GM19395 (cell line): ENCODE measurements around the gene GDF7.

ENCODE experiments used
- ATAC-seq: cut with Tn5 transposase; IDR thresholded peaks from one replicate; pipeline ENCODE4 v1.9.1; 2021; ENCODE audit warnings: mild to moderate bottlenecking, moderate library complexity; ENCODE audit not compliant: unreplicated experiment

The GDF7 gene

DNA sequence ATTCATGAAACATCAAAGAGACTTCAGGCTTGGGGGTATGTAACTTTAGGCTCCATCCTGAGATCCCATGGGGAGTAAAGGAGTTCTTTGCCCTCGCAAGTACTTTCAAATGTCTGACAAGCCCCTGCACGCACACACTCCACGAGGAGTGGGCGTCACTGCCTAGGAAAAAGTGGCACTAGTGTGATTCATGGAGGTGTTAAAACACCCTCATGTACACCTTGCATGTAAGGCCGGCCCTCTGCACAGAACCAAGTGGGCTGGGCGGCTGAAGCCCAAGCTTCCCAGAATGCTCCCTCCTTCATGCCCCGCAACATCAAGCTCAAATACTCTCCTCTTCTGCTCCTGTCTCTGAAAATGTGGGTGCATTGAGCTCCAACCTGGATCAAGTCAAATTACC, 23.9 kb upstream of the GDF7 start:
- no peak for ATAC-seq

DNA sequence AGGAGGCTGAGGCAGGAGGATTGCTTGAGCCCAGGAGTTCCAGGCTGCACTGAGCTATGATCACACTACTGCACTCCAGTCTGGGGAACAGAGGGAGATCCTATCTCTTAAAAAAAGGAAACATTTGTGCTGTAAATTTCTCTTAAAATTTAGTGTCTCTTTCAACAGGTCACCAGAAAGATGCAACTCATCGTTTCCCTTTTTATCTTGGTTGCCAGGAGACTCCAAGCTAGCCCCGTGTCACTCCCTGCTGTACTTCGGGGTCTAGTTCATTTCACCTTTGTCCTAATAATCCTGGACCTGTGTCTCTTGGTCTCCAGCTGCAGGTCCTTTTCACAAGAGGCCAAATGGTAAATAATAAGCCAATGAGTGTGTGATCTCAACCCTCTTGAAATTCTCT, 23.1 kb upstream of the GDF7 start:
- no peak for ATAC-seq

DNA sequence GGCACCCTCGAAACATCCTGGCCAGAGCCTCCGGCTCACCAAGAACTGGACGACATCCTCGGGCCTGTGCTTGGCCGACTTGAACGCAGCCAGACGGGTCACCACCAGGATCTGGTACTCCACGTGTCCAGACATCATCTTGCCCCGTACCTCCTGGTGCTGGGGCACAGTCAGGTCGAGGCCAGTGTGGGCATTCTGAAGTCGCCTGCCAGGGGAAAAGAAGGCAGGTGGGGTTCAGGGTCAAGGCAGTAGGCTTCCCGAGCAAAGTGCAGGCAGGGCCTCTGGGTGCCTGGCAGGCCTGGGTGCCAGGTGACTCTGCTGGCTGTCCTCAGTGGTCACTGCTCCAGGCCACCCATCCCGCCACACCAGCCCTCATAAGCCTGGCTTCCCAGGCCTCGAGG, 21.6 kb upstream of the GDF7 start:
- no peak for ATAC-seq

DNA sequence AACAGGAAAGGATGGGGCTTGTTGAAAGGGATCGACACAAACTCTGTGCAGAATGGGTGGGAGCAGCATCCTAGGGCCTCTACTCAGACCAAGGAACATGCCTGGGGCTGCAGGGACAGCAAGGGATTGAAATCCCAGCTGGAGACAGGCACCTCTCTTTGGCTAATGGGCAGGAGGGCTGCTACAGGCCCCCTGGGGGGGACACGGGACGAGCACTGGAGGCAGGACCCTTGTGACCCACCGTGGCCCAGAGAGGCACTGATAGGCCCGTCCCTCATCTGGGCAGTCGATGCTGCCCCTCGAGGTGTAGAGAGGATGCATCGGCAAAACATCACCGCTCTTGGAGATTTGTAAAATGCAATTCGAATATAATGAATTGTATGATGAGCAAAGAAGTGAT, 21.2 kb upstream of the GDF7 start:
- no peak for ATAC-seq

DNA sequence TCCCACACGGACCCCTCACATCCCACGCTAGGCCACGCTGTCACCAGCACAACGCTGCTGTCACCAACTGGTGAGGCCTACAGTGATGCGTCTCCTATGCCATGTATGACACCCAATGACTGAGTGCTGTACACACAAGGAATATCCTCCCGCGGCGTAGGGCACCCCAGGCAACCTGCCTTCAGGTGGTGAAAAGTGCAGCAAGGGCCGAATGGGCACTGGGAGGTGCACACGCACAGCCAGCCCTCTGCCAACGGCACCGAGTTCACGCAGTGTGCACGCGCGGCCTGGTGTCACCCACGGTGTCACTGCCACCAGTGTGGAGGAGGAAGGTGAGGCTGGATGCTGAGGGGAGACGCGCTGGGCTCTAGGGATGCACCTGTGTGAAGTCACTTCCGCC, 20.5 kb upstream of the GDF7 start:
- ATAC-seq = no peak

DNA sequence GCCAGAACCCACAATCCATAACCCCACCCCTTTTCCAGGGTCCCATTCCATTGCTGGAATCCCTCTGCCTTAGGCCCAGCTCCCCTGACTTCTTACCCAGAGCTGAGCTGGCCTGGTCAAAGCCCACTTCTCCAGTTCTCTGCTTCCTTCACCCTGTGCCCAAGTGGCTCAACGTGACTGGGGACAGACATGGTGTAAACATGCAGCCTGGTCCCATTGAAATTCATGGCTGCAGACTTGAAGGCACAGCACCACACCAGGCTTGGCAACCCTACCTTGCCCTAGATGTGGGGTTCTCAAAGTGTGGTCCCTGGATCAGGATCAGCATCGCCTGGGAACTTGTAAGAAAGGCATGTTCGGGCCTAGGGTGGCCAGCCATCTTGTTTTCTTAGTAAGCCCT, 19.7 kb upstream of the GDF7 start:
- ATAC-seq = no peak

DNA sequence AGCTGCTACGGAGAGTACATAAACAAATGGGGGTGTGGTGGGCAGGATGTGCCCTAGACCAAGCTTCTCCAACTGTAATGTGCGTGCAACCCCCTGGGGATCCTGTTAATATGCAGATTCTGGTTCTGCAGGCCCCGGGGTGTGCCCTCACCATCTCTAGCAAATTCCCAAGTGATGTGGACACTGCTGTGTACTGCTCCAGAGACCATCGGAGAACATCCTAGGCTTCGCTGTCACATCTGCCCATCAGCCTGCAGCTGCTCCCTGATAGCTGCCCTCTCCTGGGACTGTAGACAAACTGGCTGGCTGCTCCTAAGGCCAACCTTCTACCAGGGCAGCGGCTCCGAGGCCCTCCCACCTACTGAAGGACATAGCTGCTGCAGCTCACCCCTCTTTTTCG, 19.2 kb upstream of the GDF7 start:
- ATAC-seq = no peak

DNA sequence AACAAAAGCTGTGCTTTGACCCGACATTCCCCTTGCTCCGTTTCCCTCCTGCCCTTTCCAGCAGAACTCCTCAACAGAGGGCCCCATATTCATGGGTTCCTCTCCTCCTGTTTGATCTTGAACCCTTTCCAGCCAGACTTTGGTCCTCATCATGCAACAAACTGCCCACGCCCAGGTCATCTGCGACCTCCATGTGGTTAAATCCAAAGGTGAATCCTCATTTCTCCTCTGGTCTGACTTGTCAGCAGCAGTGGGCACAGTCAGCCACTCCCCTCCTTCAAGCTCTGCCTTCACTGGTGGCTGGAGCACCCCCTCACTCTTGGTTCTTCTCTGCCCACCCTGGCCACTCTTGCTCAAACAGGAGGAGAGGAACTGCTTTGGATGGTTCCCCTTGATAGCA, 18.7 kb upstream of the GDF7 start:
- no peak for ATAC-seq

DNA sequence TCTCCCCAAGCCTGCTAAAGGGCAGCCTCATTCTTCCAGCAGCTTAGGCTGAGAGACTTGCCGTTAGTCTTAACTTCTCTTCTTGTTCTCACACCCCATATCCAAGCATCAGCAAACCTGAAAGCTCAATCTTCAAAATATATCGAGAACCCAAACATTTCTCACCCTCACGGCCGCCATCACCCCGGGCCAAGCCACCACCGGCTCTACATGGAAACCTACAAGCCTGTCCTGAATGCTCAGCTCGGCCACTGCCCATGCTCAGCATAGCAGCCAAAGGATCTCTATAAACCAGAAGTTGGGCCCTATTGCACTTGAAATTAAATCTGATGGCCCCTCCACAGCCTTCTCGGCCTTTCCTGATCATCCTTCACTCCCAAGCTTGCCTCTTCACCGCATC, 18.1 kb upstream of the GDF7 start:
- no peak for ATAC-seq

DNA sequence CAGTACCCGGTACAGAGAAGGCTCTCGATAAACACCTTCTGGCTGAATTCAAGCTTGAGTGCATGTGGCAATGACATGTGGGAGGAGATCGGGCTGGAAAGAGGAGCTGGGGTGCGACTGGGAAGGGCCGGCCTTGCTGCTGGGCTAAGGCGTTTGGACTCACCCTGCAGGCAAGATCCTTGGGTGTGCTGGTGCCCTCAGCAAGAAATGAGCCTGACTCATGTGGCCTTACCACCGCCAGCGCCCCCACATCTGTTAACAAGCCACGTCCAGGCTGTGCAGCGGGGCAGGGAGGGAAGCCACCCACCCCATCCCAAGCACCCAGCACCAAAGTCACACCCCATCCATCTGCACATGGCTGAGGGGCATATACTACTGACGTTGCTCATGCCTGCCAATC, 17.4 kb upstream of the GDF7 start:
- no peak for ATAC-seq

DNA sequence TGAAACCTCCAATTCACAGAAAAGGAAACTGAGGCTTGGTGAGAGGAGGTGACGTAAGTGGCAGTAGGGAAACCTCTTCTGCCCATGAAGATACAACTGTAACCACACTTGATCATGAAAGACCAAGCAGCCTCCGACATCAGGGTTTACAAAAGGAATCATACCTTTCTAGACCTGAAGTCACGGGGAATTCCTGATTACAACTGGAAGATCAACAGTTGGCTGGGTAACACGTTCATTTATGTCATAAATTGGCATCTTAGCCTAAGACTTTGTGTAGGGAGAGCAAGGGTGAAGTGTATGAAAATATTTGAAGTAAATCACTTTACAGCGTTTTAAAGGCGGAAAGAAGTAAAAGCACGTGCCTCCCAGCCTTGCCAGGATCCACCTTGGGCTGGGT, 17.0 kb upstream of the GDF7 start:
- no peak for ATAC-seq

DNA sequence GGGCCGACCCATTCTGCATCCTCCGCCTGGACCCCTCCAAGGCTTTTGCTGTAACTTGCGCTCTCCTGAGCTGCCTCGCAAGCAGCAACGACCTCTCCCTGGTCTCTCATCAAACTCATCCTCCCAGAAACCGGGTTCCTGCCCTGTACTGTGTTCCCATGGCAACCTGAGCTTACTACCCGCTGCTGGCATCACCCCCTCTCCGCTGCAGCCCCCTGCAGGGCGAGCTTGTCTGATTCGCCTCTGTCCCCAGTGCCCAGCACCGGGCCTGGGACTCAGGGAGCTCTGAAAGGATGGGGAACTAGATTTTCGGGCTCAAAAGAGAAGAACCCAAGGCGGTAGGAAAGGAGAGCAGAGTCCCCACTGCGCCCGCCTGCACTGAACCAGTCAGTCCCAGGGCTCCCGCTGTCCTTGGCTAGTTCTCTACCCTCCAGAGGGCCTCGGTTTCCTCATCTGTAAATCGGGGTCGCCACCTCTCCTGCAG, 16.5 kb upstream of the GDF7 start:
- peak; percentile 27 for ATAC-seq

DNA sequence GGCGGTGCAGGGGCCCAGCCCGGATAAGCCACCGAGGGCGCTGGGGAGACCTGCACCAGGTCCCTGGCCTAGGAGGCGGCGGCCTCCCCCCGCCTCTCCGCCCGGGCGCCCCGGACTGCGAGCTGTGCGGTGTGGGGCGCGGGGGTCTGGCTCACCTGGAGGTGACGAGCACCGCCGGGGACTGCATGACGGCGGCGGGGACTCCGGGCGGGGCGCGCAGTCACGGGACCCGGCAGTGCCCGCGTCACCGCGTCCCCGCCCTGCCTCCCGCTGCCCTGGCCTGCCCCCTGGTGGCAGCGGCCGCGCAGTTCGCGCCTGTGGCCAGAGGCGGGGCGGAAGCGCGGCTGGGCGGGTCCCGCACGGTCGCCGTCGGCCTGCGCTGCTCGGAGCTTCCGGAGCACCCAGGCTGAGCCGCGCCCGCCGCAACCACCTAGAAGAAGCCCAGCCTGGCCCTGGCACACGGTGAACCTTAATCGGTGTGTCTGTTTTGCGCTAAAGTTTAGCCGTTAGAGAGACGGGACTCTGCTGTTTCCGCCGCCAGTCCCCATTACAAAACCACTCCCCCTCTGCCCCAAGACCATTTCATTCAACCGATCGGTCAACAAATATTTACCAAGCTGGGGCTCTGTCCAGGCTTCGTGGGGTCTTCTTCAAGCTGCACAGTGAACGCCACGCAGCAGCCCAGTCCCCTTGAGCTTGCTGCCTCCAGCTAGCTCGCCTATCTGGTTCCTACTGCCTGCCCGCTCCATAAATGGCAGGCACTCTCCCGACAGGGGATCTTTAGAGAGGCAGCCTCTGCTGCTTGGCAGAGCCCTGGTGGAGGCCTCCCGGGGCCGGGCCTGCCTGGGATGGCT, 15.8 kb upstream of the GDF7 start, which contains the start of gene HS1BP3:
Gene HS1BP3 (minus strand): TSS at position 222 of the 854 bp plus-strand sequence. CDS start 35 bp downstream, at position 187.
- peak; percentile 93 for ATAC-seq

DNA sequence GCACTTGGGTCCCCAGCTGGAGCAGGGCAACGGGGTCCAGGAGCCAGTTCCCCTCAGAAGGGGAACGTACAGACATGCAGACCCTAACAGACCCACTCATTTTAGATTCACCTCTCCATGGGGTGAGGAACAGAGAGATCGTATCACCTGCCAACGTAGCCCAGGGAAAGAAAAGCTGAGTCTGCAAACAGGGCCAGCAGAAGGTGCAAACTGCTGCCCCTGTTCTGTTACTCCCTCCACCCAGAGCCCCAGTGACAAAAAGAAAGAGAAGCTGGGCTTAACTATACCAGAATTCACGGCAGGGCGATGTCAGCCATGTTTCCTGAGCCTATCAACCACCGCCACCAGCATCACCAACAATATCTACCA, 15.2 kb upstream of the GDF7 start:
- ATAC-seq = no peak

DNA sequence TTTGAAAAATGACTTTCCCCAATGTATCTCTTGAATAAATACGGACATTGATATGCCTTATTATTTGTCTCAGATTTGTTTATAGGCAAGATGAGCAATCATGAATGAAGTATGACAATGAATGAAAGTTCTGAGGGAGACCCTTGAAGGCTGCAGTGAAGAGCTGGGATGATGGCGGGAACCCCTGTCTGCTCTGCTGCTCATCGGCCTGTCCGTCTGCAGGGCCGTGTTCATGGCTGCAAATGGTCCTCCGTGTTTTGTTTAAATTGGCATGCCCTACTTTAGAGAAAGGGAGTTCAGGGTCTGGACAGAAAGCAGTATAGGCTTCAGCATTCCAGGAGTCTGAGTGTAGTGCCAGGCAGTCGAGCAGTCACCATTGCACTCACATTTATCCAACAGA, 14.8 kb upstream of the GDF7 start:
- no peak for ATAC-seq

DNA sequence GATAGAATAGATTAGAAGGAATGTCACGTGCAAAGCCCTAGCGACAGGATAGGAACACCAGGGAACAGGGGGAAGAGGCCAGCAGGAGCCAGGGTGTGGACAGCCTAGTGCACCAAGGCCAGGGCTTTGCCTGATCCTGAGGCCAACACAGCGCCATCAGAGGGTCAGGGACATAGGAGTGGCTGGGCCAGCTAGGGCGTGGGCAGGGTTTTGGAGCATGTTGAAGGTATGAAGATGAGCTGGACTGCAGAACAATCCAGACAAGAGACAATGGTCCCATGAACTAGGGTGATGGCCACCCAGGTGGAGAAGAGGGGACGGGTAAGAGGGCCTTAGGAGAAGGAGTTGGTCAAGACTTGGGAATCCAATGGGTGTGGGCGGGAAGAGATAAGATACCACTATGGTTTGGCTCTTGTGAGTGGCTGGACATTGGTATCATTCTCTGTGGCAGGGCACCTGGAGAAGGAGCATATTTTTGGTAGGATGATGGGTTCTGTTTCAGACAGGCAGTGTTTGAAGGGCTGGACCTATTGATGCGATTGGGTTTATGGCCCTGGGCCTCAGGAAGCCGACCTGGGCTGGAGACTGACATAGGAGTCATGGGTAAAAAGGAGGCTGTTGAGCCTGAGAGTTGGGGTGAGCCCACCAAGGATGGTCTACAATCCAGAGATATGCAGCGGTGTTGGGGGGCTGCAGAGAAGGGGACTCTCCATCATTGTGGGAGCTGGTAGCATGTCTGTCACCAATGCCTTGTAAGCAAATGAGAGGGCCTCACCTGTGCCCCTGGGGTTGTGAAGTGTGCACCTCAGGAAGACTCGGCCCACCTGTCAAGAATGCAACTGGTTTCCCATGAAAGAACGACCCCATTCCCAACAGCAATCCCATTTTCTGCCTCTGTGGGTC, 14.0 kb upstream of the GDF7 start:
- ATAC-seq = no peak

DNA sequence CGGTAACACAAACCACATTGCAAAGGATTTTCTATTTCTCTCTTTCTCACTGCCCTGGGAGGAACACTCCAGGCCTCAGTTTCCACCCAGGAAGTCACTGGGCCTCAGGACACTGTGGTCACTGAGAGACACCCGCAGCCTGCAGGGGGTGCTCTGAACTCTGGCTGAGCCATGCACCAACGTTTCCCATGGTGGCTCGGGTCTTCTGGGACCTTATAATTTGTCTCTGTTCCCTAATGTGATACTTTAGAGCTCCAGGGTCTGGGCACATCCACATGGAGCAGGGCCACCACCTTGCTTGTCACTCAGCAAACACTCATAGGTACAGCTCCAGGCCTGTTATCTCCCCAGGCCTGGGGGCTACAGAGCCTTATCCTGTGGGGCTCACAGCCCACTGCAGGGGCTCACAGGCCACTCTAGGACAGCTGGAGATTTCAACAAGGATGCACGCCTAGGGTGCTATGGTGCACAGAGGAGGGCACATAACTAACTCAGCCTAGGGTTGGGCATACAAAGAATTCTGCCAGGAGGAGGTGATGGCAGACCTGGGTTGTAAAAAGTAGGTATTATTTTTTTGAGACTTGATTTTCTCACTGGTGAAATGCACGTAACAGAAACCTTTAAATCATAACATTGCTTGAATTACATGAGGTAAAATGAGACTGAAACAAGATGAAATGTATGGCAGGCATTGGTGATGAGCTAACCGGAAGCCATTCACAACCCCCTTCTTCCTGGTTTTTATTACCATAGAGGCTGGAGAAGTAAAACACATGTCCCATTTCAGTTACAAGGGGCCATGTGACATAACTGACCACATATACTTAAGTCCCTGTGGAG, 13.0 kb upstream of the GDF7 start:
- no peak for ATAC-seq

DNA sequence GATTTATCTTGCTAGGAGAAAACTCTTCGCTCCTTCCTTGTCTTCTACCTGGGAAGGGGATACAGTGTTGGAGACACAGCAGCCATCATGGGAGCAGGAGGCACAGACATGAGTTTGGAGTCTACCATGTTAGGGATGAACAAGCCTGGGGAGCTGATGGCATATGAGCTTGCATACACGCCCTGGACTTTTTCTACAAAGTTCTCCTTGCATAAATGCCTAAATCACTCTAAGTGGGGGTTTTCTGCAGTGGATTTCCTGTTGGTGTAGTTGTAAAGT, 12.5 kb upstream of the GDF7 start:
- ATAC-seq = no peak

DNA sequence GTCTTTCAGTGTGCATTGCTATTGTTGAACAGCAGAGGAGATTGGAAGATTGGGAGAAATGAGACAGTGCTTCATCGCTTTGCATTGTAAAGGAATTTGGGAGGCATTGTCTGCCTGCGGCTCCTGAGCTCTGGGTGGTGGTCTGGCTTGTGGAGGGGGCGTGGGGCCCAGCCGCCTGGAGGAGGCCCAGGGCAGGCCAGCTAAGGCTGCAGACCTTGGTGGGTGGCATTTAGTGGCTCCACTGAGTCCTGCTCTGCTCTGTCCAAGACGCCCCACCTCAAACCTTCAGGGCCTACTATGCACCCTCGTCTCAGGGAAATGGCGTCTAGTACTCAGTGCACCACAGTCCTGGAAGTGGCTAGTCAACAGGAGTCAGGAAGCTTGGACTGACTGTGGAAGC, 10.4 kb upstream of the GDF7 start:
- ATAC-seq = no peak

DNA sequence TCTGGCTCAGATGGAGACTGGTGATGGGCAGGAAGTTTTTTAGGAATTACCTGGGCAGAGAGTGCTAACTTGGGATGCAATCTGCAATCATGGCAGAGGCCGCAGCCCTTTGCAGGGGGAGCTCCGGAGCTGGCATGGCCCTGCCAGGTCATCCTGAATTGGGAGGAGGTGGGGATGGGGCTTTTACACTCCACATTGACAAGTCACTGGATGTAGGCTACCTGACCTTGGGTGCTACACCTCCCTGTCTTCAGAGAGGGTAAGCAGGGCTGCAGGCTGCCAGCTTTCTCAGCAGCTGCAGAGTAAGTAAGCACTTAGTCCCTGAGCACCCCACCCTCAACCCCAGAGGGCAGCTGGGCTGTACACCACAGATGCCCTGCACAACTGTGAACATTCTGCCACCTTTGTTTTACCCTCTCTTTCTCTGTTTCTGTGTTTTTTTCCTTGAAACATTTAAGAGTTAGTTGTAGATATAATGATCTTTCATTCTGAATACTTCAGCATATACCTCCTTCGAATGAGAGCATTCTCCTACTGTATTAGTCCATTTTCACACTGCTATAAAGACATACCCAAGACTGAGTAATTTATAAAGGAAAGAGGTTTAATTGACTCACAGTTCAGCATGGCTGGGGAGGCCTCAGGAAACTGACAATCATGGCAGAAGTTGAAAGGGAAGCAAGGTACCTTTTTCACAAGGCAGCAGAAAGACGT, 9.3 kb upstream of the GDF7 start:
- ATAC-seq = no peak
